ENCODE data around the gene TMEM186.

The TMEM186 gene

DNA sequence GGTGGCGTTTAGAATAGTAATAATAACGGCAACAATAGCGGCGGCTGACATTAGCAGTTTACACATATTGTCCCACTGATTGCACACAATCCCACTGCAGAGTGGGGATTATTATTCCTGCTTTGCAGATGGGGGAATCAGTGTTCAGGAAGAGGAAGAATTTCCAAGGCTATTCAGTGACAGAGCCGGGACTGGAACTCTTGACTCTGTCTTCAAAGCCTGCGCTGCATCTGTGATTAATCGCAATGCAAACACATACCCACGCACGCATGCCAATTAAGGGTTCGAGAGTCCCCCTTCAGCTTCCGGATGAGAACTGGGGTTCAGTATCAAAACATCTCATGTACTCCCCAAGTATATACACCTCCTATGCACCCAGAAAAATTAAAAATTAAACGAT, 29.2 kb downstream of the TMEM186 start:
- no peak for DNase-seq

DNA sequence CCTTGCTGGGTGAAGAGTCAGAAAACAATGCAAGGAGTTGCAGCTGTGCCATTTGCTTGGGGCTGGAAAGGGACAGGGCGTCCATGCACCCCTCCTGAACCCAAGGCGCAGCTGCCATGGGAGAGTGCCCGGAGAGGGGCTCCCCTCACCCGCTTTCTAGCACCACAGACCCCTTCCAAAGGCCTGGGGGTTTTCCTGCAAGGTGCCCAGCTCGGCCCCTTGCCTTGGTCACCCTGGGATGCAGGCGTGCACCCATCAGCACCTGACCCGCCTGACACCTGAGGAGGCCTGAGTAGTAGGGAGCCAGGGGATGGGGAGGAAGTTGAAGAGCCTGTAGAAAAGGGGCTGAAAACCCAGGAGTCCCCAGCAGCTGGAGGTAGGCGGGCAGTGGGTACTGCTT, 30.3 kb downstream of the TMEM186 start:
- no peak for DNase-seq

DNA sequence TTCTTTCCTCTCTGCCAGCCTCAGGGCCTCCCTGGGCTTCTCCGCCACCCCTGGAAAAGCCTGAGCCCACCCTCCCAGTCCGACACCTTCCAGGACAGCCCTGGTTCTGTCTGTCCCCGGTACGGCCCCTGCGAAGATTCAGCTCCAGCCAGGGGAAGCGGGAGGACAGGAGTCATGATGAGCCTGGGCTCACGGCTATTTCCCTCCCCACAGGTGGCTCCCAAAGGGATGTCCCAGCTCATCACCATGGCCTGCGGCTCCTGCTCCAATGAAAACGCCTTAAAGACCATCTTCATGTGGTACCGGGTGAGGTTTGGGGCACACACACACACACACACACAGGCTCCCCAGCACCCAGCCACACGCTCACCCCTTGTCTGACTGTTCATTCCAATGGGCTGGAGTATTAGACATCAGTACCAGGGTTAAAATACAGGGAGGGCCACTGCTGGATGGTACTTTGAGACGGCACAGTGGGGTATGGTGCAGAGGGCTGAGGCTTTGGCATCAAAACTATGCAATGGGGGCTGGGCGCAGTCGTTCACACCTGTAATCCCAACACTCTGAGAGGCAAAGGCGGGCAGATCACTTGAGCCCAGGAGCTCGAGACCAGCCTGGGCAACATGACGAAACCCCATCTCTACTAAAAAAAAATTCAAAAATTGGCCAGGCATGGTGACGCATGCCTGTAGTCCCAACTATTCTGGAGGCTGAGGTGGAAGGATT, 32.8 kb downstream of the TMEM186 start:
- no peak for DNase-seq

DNA sequence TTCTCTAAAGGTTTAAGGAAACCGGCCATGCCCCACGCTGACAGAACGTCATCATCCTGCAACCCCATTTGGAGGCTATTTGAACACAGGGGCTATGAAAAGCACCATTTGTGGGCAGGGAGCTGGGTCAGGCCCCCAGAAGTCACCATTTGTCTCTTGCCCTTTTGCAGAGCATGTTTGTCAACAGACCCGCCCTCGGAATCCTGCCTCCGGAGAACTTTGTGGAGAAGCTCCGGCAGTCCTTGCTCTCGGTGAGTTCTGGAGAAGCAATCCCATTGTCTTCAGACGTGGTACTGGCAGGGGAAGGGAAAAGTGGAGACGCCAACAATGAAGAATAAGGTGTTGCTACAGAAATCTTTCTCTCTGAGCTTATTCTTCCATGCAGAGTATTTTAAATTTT, 33.5 kb downstream of the TMEM186 start:
- no peak for DNase-seq

DNA sequence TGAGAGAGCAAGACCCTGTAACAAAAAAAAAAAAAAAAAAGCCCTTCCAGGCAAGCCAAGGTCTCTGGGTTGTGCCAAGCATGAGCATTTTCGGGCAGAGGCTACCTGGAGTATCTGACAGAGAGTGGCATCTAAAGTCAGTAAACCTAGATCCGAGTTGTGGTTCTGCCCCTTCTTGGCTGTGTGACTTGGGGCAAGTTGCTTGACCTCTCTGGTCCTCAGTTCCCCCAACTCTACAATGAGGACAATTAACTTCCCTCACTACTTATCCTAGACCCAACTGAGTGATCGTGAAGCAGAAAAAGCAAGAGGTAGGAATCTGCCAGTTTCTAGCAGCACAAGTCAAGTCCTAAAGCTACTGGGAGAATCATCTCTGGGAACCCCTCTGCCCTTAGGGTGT, 34.4 kb downstream of the TMEM186 start:
- no peak for DNase-seq

DNA sequence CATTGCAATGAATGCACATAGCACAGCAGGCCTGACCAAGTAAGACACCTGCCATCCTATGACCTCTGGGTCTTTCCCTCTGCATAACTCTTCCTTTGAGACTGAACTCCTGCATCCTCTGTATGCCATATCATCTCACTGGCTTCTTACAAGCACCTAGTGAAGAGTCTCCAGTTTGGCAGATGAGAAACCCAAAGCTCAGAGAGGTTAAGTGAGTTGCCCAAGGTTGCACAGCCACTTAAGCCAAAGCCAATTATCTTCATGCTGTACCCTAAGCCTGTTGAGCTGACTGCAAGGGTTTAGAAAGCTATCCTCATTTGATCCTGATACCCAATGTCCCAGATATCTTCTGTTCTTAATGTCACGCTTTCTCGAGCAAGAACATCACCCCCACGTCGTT, 35.2 kb downstream of the TMEM186 start:
- no peak for DNase-seq

DNA sequence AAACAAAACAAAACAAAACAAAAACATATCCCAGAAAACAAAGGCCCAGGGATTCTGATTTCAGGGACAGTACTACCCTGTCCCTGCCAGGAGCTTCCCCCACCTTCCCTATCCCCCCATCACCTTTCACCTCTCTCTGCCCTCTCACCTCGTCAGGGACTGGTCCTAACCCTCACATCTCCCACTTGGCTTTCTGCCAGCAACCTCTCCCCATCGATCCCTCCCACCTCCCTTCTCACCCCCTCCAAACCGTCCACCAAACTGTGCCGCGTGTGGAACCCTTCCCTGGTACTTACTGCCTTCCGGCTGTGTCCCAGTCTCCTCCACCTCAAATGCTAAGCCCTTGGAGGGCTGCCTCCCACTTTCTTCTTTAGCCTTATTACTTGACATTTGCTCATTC, 36.4 kb downstream of the TMEM186 start:
- DNase-seq, result no peak

DNA sequence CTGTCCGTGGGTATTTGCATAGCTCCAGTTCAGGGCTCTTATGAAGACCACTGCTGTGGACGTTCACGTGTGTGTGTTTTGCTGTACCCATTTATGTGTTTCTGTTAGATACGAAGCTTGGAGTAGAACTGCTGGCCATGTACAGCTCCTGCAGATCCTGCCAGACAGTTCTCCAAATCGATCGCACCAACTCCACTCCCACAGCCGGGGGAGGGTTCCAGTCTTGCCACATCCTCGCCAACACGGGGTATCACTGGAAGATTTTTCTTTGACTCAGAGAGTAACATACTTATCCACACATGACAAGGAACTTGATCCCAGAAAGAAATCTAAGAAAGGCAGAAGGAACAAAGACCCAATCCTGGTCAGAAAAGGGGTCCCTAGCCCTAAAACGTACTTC, 37.4 kb downstream of the TMEM186 start:
- no peak for DNase-seq

DNA sequence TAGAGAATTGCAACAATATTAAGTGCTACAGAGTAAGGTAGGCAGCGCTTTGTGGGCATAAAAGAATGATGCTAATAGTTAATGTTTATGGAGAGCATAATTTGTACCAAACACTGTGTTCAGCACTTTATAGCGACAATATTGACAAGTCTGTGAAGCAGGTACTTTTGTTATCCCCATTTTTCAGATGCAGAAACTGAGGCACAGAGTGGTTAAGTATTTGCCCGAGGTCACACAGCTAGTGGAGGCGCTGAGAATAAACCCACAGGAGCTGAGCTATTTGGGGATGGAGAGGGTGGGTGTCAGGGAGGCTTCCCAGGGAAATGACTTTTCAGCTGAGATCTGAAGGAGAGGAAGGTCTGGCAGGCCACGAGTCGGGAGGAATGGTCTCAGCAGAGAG, 39.4 kb downstream of the TMEM186 start:
- no peak for DNase-seq

DNA sequence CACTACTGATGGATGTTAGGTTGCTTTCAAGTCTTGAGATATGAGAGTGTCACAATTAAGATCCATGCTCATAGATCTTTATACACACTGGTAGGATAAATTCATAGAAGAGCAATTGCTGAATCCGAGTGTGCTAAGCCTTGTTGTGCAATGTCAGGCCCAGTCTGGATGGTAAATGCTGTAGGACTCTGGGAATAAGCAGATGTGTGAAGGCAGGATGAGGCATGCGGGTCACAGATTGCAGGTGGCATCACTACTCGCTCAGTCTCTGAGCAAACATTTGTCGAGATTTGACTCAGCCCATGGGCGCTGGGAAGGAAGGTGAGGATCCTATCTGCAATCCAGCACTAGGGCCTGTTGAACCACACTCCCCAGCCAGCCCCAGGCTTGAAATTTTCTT, 40.7 kb downstream of the TMEM186 start:
- no peak for DNase-seq

DNA sequence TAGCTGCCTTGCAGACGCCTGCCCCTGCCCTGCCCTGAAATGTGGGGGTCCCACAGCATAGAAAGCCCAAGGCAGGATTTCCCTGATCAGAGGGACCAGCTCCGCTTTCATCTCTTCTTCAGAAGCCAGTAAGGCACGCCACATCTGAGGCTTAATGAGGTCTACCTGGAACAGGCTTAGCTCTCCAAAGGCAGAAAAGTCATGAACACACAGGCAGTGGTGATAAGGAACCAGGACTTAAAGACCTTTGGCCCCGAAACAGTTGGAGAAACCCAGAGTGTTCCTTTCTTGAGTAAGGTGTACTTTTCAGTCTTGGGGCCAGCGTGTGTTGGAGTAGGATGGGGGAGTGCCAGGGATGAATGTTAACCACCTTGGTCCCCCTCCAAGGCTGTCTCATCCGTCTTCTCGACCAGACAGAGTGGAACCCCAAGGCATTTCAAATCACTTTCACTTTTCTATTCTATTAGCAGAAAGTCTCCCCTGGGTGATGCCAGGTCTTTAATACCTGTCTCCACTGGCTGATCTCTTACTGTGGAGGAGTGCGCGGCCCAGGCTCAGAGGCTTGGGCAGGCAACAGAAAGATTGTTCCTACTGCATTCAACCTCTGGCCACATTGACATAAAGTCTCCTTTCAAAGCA, 43.9 kb downstream of the TMEM186 start:
- DNase-seq, result no peak

DNA sequence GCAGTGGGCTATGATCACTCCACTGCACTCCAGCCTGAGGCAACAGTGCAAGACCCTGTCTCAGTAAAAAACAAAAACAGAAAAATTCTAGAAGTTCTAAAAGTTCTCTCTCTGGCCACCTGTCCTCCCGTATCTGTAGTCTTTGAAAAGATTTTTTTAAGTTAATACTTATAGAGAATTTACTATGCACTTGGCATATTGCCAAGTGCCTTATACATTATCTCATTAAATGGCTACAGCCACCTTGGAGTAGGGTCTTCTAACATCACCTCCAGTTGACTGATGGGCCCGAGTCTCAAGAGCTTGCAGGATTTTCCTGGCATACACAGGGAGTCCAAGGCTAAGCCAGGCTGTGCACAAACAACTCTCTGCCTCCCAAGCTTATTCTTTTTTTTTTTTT, 44.7 kb downstream of the TMEM186 start:
- no peak for DNase-seq

DNA sequence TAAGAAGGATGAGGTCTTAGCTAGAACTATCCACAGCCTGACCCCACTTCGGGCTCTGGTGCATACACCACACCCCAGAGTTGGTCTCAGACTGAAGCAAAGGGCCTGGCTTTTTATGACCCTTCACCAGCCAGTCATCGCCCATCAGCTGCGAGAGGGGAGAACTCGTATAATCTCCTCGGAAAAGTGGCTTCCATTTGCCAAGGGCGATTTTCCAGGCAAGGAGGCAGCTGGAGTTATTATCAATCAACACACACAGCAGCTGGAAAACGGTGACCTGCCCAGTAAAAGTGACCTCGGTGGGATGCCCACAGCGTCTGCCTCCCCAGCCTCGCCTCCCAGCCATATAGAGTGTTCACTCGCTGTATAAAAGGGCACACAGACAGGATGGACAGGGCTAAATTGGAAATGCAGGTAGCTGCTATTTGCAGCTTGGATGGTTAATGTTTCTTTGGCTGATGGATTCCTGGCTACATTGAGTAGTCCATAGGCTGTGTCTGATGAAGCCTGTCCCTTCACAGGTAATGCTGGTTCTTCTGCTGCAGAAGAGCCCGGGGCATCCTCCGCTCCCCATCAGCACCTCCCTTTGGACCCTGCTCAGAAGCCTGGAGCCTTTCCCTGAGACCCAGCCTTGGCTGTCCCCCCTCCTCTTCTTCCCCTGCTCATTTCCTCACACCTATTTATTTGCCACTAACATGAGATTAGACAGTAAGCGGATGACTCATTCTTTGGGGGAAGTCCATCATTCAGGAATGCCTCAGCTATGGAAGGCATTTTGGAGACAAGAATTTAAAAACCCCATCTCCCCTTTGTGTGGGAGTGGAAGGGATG, 45.7 kb downstream of the TMEM186 start:
- DNase-seq, result no peak

DNA sequence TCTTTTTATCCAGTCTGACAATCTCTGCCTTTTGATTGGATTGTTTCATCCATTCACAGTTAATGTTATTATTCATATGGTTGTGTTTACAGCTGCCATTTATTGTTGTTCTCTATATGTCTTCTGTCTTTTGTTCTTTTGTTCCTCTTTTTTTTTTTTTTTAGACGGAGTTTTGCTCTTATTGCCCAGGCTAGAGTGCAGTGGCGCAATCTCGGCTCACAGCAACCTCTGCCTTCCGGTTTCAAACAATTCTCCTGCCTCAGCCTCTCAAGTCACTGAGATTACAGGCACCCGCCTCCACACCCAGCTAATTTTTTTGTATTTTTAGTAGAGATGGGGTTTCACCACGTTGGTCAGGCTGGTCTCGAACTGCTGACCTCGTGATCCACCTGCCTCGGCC, 48.5 kb downstream of the TMEM186 start:
- DNase-seq, result peak; percentile 11

Measured in hematopoietic multipotent progenitor cell treated with erythropoietin and hydrocortisone succinate and interleukin-3 and kit ligand, for 4 days (in vitro differentiated cells).